GM04503 (cell line): ENCODE data around the gene ZFP92.
A peak's percentile ranks its signal among the peaks of the same experiment; 100 is the strongest.
"Not testable (repeated sequence)": the region's sequence is repeated elsewhere in the genome, so short reads cannot be mapped to it uniquely, and the experiment has no call there.

ENCODE experiments used
- DNase-seq: peaks from one replicate; pipeline ENCODE4 v3.0.0-alpha.2; 2012; ENCODE audit warnings: low read depth

ZFP92 gene, protein sequence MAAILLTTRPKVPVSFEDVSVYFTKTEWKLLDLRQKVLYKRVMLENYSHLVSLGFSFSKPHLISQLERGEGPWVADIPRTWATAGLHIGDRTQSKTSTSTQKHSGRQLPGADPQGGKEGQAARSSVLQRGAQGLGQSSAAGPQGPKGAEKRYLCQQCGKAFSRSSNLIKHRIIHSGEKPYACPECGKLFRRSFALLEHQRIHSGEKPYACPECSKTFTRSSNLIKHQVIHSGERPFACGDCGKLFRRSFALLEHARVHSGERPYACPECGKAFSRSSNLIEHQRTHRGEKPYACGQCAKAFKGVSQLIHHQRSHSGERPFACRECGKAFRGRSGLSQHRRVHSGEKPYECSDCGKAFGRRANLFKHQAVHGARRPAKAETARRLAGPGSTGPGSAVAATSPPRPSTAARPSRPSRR

DNA sequence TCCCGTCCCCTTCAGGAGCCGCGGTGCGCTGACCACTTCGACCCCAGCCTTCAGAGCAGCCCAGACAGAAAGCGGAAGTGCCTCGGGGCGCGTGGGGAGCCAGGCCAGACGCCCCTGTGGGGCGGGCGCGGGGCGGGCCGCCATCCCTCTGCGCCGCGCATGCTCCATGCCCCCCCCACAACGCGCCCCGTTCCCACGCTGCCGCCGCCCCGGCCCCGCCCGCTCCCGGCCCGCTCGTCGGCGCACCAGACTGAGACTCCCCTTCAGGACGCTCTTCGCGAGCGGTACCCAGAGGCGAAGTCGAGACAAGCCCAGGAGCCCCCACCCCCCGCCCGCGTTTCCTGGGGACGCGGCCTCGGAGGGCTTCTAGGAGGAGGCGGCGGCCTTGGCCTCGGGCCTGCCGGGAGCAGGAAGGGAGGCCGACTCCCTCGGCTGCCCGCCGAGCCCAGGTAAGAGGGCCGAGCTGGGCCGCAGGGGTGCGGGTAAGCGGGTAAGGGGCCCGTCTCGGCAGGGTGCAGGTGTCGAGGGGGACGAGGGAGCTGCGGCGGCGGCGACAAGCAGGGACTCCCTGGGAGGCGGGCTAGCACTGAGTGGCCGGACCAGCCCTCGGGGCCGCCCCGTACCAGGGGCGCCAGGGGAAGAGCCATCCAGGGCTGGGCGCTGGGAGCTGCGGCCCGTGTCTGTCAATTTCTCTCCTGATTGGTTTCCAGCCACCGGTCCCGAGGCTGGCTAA, at the start of gene ZFP92:
Gene ZFP92 (plus strand): TSS at position 218 of the 733 bp plus-strand sequence. CDS start 6,851 bp downstream, outside the sequence.
- DNase-seq: no peak

DNA sequence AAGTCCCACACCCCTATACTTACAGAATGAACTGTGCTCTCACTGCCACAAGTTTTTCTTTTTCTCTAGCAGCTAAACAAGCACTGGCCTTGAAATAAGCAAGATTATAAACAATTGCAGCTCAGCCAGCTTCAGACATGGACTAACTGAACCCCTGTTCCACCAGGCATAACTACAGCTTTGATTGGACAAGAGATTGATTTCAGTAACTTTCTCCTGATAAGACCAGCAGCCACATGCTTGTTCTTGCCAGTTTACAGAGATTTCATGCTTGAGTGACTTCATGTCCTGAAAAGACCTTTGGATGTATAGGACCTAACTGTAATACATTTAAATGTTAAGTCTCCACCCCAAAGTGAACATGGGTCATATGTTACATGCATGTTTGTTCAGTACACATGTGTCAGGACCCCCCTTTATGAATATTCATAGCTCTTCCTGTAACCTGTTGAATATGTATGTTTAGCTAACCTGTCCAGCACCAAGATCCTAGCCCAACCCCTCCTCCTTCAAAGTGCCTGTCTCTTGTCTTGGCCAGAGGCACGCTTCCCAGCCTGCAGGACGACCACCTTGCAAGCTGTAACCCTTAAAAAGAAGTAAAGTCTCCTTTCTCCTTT, 49.4 kb upstream of the ZFP92 start:
- no peak for DNase-seq

DNA sequence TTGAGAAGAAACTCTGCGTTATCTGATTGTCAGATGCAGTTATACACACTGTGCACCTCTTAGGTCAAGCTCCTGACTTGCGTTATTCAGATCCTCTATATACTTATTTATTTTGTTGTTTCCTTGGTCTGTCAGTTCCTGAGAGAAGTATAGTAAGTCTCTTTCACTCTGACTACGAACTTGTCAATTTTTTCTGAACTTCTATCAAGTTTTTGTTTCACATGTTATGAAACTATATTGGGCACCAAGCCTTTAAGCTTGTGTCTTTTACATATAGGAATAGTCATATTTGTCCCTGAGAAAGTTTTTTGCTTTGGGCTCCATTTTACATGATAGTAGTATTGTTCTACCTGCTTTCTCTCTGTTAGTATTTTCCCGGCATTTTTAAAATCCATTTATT, 45.6 kb upstream of the ZFP92 start:
- no peak for DNase-seq

DNA sequence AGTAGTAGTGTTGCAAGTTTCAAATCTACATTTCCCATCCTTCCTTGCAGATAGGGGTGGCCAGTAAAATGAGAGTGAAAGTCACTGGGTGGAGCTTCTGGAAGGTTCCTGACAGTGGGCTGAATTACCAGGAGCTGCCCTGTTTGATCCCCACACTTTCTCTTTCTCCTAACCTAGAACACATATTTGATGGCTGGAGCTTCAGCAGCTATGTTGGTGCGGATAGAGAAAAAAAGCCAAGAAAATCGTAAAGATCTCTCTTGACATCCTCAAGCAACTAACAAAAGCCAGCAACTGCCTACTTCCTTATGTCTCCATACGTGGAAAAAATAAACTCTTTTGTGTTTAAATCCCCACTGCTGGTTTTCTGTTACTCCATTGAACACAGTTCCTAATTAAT, 45.2 kb upstream of the ZFP92 start:
- no peak for DNase-seq

DNA sequence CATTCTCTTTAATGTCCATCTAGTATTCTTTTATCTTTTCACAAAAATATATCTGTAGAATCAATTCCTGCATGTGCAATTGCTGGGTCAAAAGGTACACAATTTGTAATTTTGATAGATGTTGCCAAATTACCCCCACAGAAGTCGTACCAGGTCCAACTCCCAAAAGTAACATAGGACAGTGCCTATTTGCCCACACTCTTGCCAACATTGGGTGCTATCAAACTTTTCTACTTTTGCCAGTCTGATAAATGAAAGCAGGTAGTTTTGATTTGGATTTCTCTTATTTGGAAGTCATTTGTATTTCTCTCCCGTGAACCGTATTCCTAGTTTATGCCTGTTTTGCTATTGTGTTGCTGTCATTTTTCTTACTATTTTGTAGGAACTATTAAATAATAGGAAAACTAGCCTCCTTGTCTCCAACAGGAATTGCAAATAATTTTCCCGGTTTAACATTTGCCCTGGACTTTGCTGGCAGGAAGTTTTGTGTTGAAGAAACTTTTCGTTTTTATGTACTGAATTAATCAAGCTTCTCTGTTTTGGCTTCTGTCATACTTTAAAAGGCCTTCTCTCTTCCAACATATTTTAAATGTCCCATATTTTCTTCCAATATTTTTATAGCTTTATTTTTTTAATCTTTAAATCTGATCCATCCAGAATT, 44.3 kb upstream of the ZFP92 start:
- DNase-seq: no peak

DNA sequence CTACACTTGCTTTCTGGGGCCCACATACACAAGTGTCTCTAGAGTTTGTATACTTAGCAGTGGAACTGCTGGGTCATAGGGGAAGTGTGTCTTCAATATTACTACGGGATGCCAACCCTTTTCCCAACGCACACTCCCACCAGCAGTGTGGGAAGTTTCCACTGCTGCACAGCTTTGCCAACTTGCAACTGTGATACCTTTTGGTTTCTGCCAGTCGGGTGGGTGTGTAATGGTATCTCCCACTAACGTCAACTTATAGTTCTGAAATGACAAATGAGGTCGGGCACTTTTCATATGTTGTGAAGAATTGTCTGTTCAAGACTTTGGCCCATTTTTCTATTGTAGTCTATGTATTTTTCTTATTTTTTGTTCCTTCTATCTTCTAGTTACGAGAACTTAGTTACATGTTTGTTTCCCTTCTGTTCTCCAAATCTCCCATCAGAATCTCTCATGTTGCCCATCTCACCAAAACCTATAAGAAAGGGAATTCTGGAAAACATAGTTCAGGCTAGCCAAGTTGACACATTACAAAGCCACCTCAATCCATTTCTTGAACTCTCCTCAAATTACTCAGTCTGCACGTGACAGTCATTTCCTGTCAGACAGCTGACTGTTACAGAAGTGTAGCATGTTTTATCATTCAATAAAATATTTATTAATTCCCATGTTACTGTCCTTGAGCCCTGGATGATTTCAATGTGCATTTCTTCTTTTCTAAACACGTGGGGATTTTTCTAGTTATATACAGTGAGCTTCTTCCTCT, 40.8 kb upstream of the ZFP92 start:
- DNase-seq: no peak

DNA sequence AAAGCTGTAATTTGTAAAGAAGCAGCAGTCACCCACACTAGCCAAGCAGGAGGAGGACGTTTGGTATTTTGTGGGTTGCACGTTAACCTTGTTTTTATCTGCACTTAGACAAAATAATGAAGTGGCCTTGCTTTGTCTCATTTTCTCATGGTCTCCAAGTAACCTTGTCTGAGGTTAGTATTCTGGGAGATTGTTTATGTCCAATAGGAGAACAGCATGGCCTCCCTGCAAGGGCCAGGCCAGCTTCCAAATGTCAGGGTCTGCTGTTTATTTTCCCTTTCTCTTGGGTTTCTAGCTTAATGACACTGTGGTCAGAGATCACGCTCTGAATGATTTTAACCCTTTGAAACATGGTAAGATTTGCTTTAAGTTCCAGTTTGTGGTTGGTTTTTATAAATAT, 40.0 kb upstream of the ZFP92 start:
- DNase-seq: no peak

DNA sequence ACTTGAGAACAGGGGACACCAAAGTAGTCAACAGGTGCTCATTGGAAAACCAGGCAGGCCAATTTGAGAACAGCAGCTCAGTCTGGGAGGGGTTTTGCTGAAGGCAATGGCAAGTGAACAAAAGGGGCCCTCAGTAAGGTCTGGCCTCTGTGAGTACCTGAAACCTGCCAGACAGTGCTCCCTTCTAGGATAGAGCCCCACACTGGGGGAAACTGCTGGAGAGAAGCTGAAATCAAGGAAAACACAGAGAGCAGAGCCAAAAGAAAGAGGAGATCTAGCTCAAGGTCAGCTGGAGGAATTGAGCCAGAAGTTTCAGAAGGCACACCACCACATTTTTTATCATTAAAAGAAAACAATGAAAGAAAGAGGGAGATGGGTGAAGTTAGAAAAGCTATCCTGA, 38.3 kb upstream of the ZFP92 start:
- no peak for DNase-seq

DNA sequence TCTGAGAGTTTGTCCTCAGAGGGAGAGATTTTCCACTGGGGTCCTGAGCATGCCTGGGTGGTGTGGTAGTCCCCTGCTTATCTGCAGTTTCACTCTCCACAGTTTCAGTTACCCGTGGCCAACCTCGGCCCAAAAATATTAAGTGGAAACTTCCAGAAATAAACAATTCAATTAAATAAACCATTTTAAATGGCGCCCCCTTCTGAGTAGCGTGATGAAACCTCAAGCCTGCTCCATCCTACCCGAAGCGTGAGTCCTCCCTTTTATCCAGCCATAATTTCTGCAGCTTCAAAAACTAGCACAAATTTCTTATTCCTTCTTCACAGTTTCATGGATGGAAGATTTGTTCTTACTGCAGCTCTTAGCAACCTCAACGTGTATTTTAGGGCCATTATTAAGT, 36.8 kb upstream of the ZFP92 start:
- DNase-seq: no peak

DNA sequence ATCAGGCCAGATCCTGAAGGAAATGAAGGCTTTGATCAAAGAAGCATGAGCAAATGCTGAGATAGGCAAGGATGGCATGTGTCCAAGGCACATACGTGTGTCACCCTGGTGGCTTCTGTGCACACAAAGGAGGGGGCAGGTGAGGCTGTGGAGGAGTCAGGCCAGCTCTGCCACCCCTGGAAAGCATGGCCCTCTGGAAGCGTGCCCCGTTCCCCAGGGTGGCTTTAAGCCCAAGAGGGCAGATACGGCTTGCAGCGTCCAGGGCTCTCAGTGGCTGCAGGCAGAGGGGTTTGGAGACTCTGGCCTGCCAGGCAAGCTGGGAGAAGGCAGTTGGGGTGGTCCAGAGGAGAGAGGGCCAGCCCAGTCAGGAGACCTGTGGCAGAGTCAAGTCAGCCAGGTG, 35.7 kb upstream of the ZFP92 start:
- no peak for DNase-seq

DNA sequence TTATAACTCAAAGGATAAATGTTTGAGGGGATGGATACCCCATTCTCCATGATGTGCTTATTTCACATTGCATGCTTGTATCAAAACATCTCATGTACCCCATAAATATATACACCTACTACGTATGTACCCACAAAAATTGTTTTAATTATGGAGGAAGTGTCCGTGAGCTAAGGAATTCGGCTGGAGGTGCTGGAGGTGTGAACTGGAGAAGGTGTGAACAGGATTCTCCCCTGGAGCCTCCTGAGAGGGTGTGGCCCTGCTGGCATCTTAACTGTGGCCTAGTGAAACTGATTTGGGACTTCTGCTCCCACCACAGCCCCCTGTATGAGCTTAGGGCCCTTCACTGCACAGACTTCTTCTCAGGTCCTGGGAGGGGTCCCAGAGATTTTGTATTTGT, 33.5 kb upstream of the ZFP92 start:
- DNase-seq: no peak

DNA sequence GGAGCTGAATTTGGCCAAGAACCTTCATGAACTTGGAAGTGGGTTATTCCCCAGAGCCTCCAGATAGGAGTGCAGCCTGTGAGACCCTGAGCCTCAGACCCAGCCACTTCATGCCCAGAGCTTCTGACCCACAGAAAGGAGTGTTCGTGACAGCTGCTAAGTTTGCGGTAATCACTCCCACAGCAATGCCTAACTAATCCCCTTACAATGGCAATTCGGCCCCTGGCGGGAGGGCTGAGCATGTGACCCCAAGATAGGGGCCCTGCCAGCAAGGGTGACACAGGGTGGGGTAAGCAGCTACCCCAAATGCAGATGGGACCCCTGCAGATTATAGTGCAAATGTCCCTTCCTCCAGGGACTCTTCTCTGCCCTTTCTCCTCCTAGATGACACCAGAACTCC, 32.7 kb upstream of the ZFP92 start:
- DNase-seq: no peak

DNA sequence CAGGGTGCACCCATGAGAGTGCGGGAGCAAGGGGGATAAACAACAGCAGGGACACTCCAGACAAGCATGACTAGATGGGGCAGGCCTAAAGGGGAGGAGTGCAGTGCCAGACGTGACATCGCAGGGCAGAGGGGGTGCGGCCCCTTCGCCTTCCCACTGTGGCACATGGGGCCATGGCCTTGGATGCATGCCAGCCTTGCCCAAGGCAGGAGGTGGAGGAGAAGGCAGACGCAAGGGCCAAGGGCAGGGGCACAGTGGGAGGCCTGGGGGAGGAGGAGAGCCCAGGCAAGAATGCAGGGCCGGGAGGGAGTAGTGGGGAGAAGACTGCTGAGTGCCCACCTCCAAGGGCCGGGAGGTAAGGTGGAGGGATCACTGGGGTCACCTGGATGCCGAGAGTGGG, 31.8 kb upstream of the ZFP92 start:
- no peak for DNase-seq

DNA sequence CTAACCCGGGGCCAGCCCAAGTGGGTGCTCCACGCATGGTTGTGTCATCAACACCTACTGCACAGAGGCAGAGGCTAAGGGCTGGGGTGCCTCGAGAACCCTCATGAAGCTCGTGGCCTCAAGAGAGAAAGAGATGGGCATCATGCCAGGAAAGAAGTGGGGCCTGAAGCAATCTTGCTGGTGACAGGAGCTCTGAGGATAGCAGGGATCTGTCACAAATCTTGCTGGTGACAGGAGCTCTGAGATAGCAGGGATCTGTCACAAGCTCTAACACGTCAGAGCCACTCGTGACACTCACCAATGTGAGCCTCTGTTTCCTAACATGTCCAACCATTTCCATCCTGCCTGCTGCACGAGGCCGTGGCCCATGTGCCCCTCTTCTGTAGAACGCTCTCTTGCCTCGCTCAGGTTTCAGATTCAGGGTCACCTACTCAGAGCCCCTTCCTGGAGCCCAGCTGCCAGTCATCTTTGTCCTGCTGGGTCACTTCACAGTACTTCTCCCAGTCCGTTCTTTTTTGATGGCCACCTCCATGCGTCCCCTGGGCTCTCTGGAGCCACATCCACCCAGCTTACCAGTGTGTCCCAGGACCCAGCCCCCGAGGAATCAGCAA, 31.2 kb upstream of the ZFP92 start:
- no peak for DNase-seq

DNA sequence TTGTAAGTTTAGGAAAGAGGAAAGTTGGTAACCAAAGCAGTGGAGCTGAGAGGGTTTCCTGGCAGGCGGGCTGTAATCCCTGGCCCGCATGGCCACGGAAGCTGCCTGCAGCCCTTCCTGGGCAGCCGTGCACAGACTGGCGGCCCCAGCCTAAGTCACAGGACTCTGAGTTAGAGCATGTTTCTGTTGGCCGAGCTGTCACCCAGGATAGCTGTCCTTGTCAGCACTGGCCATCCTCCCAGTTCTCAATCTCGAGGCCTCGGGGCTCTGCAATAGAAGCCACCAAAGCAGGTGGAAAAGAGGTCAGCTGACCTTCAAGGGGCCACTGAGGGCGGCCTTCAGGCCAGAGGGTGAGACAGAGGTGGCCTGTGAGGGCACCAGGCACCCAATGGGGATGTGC, 30.6 kb upstream of the ZFP92 start:
- no peak for DNase-seq

DNA sequence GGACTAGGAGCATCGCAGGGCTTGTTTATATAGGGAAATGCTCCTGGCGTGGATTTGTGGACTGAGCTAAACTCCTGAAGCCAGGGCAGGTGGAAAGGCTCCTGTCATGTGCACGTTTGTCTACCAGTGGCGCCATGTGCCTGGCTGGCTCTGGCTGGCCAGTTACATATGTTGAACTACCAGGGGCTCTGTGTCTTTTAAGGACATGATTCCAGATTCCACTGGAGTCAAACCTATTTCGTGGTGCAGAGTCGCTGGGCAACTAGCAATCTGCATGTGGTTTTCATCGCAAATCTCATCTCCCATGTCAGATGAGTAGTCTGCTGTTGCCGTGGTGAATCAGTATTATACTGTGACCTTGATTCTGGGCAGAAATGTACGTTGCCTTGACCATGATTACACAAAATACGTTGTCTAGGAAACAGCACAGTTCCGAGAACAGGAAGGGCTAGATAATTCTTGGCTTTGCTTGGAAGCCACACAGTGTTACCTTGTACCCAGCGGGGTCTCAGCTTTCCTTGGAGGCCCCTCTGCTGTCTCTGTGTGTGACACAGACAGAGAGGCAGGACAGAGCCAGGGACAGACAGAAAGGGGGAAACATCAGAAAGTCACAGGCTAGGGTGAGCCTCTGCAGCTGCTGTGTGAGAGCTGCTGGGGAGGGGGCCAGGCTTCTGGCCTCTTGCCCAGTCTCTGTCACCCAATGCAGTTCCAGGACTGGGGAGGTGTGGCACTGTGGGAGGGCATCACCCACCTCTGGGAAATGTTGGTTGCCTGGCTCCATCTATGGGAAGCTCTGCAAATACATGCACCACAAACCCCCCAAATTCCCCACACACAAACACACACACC, 29.4 kb upstream of the ZFP92 start:
- peak; percentile 75 for DNase-seq

DNA sequence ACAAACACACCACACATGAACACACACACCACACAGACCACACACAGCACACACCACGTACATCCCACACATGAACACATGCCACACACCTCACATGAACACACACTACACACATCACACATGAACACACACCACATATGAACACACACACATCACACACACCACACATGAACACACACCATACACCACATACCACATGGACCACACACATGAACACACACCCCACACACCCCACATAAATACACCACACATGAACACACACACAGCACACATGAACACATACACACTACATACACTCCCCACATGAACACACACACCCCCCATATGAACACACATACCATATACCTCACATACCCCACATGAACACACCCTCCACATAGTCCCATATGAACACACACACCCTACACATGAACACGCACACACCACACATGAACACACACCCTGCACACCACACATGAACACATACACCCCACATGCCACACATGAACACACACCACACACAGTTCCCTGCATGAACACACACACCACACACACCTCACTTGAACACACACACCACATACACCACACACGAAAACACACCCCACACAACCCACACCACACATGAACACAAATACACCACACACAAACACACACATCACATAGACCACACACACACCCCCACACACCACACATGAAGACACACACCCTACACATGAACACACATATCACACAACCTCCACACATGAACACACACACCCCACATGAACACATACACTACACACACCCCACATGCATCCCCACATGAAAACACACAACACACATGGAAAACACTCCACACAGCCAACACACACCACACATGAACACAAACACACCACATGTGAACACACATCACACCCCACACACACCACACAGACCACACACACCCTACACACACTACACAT, 28.4 kb upstream of the ZFP92 start:
- DNase-seq: no peak

DNA sequence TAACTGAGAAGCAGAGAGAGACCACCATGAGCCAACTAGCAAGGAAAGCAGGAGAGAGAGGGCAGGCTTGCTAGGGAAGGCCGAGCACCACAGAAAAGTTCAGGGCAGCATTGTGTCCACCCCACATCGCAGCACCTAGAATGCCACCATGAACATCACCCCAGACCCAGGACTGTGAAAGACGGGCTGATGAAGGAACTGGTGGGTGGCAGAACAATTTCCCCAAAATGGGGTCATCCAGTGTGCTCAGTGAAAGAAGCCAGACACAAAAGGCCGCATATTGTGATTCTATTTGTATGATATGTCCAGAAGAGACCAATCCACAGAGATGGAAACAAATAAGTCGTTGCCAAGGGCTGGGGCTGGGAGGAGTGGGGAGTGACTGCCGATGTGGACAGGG, 26.9 kb upstream of the ZFP92 start:
- no peak for DNase-seq

DNA sequence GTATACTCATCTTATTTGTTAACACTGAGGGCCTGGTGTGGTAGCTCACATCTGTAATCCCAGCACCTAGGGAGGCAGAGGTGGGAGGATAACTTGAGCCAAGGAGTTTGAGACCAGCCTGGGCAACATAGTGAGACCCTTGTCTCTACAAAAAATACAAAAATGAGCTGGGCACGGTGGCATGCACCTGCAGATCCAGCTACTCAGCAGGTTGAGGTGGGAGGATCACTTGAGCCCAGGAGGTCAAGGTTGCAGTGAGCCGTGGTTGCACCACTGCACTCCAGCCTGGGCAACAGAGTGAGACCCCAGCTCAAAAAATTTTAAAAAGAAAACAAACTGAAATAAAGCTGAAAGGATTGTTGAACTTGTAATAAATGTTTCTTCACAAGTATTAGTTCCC, 26.3 kb upstream of the ZFP92 start:
- not testable (repeated sequence) for DNase-seq
